WERI-Rb-1 (cell line): ENCODE results near the gene MYBPC1.

ENCODE experiments used
- DNase-seq: peaks from one replicate; pipeline ENCODE4 v3.0.0-alpha.2; 2020
- H3K27ac ChIP-seq: fragments of 250-450 bp; sonication (Bioruptor Pico); 2 replicates; pipeline ENCODE4 v1.5.1; 2020; ENCODE audit warnings: mild to moderate bottlenecking, moderate library complexity
- H3K27me3 ChIP-seq: fragments of 250-450 bp; sonication (Bioruptor Pico); 2 replicates; pipeline ENCODE4 v1.5.1; 2021; ENCODE audit warnings: mild to moderate bottlenecking, low read depth, moderate library complexity; ENCODE audit not compliant: insufficient read depth, severe bottlenecking
- H3K36me3 ChIP-seq: fragments of 250-450 bp; sonication (Bioruptor Pico); 2 replicates; pipeline ENCODE4 v1.5.1; 2020; ENCODE audit warnings: mild to moderate bottlenecking, moderate library complexity
- H3K4me3 ChIP-seq: 2 replicates; pipeline ENCODE4 v1.5.1; 2011; ENCODE audit warnings: low read depth, mild to moderate bottlenecking, control low read depth, low read length
- H3K9me3 ChIP-seq: fragments of 250-450 bp; sonication (Bioruptor Pico); 2 replicates; pipeline ENCODE4 v1.5.1; 2021; ENCODE audit warnings: mild to moderate bottlenecking, moderate library complexity; ENCODE audit not compliant: severe bottlenecking
- CTCF ChIP-seq: IDR thresholded peaks from 2 replicates; pipeline ENCODE4 v1.5.1; 2011; ENCODE audit warnings: low read depth, mild to moderate bottlenecking, control low read depth, inconsistent platforms, low read length

Gene MYBPC1

DNA sequence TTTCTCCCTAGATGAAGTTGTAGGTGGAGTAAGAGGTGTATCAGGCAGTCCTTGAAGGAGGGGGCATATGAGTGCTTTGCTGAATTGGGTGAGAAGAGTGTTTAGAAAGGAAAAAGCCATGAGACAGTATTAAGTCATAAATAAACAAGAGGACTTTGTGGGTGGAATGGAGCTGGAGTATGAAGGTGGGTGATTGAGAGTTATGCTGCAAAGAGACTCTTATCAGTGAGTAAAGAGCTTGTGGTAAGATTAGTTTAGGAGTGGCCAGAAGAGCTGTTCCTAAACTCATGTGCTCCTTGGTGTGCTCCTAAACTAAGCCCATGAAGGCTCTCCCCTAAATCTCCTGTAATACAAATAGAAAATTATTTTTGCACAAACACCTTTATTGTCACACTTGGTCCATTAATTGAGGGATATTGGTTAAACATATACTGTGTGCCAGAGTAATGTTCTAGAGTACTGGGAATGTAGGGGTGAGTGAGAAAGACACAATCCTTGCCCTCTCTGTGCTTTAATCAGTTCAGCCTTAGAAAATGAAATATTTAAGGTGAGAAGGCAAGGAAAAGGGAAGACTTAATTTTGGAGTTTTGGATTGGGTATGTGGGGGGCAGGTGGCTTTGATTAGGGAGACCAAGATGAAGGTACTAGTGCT, 112.5 kb downstream of the MYBPC1 start:
- no peaks in the 10 kb centered on the region for H3K36me3 ChIP-seq
- TF ChIP-seq CTCF: no peak
- DNase-seq: no peak
- H3K27ac ChIP-seq: no peak overlapping the region
- H3K27me3 ChIP-seq: no peaks in the 10 kb centered on the region
- no peaks in the 10 kb centered on the region for H3K9me3 ChIP-seq
- H3K4me3 ChIP-seq: no peak overlapping the region

DNA sequence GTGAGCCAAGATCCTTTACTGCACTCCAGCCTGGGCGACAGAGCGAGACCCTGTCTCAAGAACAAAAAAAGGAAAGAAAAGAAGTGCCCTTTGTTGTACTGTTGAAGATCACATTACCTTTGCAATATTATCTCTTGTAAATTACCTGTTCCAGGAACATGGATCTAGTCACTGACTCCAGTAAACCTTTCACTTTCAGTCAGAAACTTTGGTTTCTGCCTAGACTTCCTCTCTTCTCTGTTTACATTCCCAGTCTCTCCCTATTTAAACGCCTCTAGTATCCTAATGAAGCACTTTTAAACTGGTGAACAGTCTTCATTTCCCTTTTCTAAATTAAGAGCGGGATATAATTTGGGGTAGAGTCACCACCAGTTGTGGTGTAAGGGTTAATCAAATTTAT, 115.5 kb downstream of the MYBPC1 start:
- H3K9me3 ChIP-seq: no peaks in the 10 kb centered on the region
- H3K36me3 ChIP-seq: no peaks in the 10 kb centered on the region
- no peak for TF ChIP-seq CTCF
- no peak overlapping the region for H3K4me3 ChIP-seq
- H3K27me3 ChIP-seq: no peaks in the 10 kb centered on the region
- no peak overlapping the region for H3K27ac ChIP-seq
- no peak for DNase-seq

- Histone ChIP-seq H3K9me3 (no peaks in the 10 kb centered on the region), H3K36me3 (no peaks in the 10 kb centered on the region), H3K4me3 (no peak overlapping the region), H3K27me3 (no peaks in the 10 kb centered on the region), H3K27ac (no peak overlapping the region)
- no peak for TF ChIP-seq CTCF
- DNase-seq: no peak
Measured at GRCh38 chr12:101713059-101713682, 118.4 kb downstream of the MYBPC1 start.

DNA sequence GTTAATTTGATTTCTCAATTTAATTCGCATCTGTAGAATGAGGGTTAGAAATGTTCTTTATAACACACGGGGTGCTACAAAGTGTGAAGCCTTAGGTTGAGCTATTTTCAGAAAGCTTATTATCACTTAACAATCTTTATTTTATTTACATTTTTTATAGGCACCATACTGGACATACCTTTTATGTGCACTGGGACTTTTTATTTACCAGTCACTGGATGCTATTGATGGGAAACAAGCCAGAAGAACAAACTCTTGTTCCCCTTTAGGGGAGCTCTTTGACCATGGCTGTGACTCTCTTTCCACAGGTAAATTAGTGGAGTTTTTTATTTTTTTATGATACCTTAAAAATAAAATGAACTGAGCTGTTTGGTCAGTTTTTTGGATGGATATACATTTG, 119.2 kb downstream of the MYBPC1 start:
- H3K27ac ChIP-seq: no peak overlapping the region
- no peak for TF ChIP-seq CTCF
- no peak overlapping the region for H3K4me3 ChIP-seq

GRCh38 chr12:101714877-101715444, 120.2 kb downstream of the MYBPC1 start:
- Histone ChIP-seq H3K27me3 (no peaks in the 10 kb centered on the region), H3K4me3 (no peak overlapping the region), H3K27ac (no peak overlapping the region), H3K36me3 (no peaks in the 10 kb centered on the region), H3K9me3 (no peaks in the 10 kb centered on the region)
- no peak for DNase-seq
- no peak for TF ChIP-seq CTCF

More for the DNA sequence above, 119.2 kb downstream of the MYBPC1 start:
- Histone ChIP-seq H3K27me3 (no peaks in the 10 kb centered on the region), H3K9me3 (no peaks in the 10 kb centered on the region), H3K36me3 (no peaks in the 10 kb centered on the region)
- no peak for DNase-seq
